Pancreas (tissue), 10 donors: ENCODE results near the gene MS4A6E. TPM values are rescaled to one million over a fixed set of nuclear protein-coding genes. Genes with fewer than 3 reads are reported as not detected.
A peak's percentile ranks its signal among the peaks of the same experiment; 100 is the strongest.

ENCODE experiments used
- ATAC-seq, 4 donors: fragments of 200-7000 bp; cut with Tn5 transposase; one replicate each; pipeline versions ENCODE4 v1.8.0 to v1.9.1; 2020; ENCODE audit warnings: mild to moderate bottlenecking in 4 of 4, moderate library complexity in 4 of 4
- DNase-seq, 6 donors: peaks; one replicate each; pipeline ENCODE4 v3.0.0-alpha.2; 2020
- FAIRE-seq: peaks from 2 replicates; lab custom pipeline; 2012; peaks lifted over from hg19 to GRCh38; lab: Jason Lieb, UNC
- H3K27ac ChIP-seq, 4 donors: fragments of 200-600 bp; sonication (generic); 1 replicate in 3 of 4; 2 replicates in 1 of 4; pipeline versions ENCODE4 v1.5.0 to v1.8.0; 2020
- H3K27me3 ChIP-seq, 4 donors: fragments of 200-600 bp; one replicate each; pipeline ENCODE4 v1.8.0; 2021
- H3K36me3 ChIP-seq, 3 donors: fragments of 200-600 bp; sonication (generic) in 1 of 3; one replicate each; pipeline versions ENCODE4 v1.5.0 to v1.8.0; 2020 to 2021
- H3K4me1 ChIP-seq, 3 donors: fragments of 200-600 bp; one replicate each; pipeline ENCODE4 v1.8.0; 2021
- H3K4me3 ChIP-seq, 4 donors: fragments of 200-600 bp; sonication (generic) in 2 of 4; one replicate each; pipeline versions ENCODE4 v1.5.0 to v1.8.0; 2020 to 2021
- H3K9me3 ChIP-seq, 4 donors: fragments of 200-600 bp; one replicate each; pipeline ENCODE4 v1.8.0; 2021
- CTCF ChIP-seq, 4 donors: fragments of 200-600 bp; sonication (generic) in 3 of 4; IDR thresholded peaks; one replicate each; pipeline versions ENCODE4 v1.5.0 to v1.8.0; 2021; ENCODE audit warnings: antibody characterized with exemption in 4 of 4
- WGBS, 2 donors: extraction: QIAGEN DNeasy Blood & Tissue Kit; methylation state at CpG; one replicate each; pipeline ENCODE4 v1.1.7; 2013; 5-methylcytosine and 5-hydroxymethylcytosine counted together
- intact Hi-C, 3 donors: fragments of 100-400 bp; cut with DNase I; formaldehyde crosslinking; loops; one replicate each; pipeline versions ENCODE4 v1.11.1 to v1.14.2; 2022
- polyA plus RNA-seq, 2 donors: library from polyadenylated mRNA; stranded (reverse); fragments of 200-250 nt; gene quantifications; one replicate each; pipeline ENCODE4 v1.2.3, GENCODE V29; 2013
- total RNA-seq, 6 donors: library from RNA; stranded (reverse); fragmentation: NEBNext Ultra II Directional in 4 of 6; extraction: Animal tissue kit (Norgen Biotek cat#: 25700) in 4 of 6; gene quantifications; one replicate each; pipeline versions ENCODE4 v1.2.1 to v1.2.4, GENCODE V29; 2021 to 2023
- donor health status: healthy with polysubstance abuse.
- donor health status: DM: no; HTN: no; CAD: no; lungs with moderate emphysema.
- donor health status: DM: no; HTN: no; CAD: no.
- donor health status: control.
- donor health status: control.
- donor health status: Bipolar disorder and iron deficiency.
- donor health status: DM: yes; HTN: yes; CAD: no.
- donor health status: DM: no; HTN: no; CAD: no.
- donor health status: DM: no; HTN: no; CAD: no.
- donor health status: DM: yes; HTN: yes; CAD: no.

The MS4A6E gene
- total and polyA plus RNA-seq, 8 donors: not detected

DNA sequence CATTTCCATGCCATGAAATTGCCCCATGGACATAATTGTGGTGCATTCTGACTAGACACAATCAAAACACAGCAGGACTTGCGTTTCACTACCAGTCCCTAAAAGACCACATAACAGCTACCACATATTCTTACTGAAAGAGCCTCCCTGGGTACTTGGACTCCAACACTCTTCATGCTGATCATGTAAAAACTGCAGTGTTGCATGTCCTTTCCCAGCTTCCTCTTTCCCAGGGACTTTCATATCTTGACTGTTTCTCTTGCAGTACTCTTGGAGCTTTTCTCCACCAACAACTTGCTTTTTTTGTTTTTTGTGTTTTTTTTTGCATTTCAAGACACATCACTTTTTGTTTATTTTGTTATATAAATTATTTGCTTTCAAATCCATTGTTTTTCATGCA lies 22.9 kb downstream of the MS4A6E start:
- no peak for DNase-seq
- no peak for FAIRE-seq
- Histone ChIP-seq H3K9me3 (no peaks in the 10 kb centered on the region), H3K4me1 (no peaks in the 10 kb centered on the region), H3K27me3 (no peaks in the 10 kb centered on the region), H3K27ac (no peak overlapping the region), H3K36me3 (no peaks in the 10 kb centered on the region), H3K4me3 (no peak overlapping the region)
- WGBS, 2 donors: 73 to 90% methylated on average over 1 of the region's 1 CpG
- intact Hi-C loops: no loop called here
- no peak for TF ChIP-seq CTCF (IDR thresholded peaks at IDR 0.05)
- ATAC-seq: peak in 1 of 4 donors; percentile 58

GRCh38 chr11:60357771-60358170 lies 30.7 kb downstream of the MS4A6E start:
- TF ChIP-seq CTCF (IDR thresholded peaks at IDR 0.05): no peak
- intact Hi-C loops: no loop called here
- no peak overlapping the region for H3K27ac ChIP-seq
- H3K27me3 ChIP-seq: no peaks in the 10 kb centered on the region
- 22 to 49% methylated on average over 2 of the region's 2 CpGs for WGBS, 2 donors
- no peaks in the 10 kb centered on the region for H3K36me3 ChIP-seq
- H3K9me3 ChIP-seq: no peaks in the 10 kb centered on the region
- H3K4me1 ChIP-seq: no peaks in the 10 kb centered on the region
- H3K4me3 ChIP-seq: no peak overlapping the region
- FAIRE-seq: no peak
- no peak for ATAC-seq
- DNase-seq: no peak

DNA sequence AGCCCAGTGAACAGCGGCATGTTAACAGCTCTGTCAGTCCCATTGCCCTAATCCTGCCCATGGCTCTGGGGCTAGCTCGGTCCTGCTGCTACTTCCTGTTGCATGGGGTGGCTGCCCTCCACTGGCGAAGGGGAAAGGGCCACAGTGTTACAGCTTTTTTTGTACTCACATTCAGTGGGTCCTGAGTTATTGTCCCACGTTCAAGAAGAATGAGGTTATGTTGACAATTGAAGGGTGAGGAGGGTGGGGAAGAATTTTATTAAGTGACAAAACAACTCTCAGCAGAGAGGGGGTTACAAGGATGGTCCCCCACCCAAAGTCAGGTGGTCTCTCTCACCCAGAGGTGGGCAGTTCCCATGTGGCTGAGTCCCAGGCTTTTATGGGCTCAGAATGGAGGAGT lies 33.6 kb downstream of the MS4A6E start:
- no peak overlapping the region for H3K4me3 ChIP-seq
- H3K36me3 ChIP-seq: no peaks in the 10 kb centered on the region
- DNase-seq (no peak), FAIRE-seq (no peak), ATAC-seq (no peak)
- intact Hi-C loops: loop anchor here in 2 of 3 donors (10.0 kb wide), 2 partner anchors 124 to 254 kb away; no protein-coding TSS in a partner anchor
- TF ChIP-seq CTCF (IDR thresholded peaks at IDR 0.05): no peak
- H3K27me3 ChIP-seq: no peaks in the 10 kb centered on the region
- no peaks in the 10 kb centered on the region for H3K4me1 ChIP-seq
- no peaks in the 10 kb centered on the region for H3K9me3 ChIP-seq
- WGBS, 2 donors: 66 to 82% methylated on average over 4 of the region's 4 CpGs
- no peak overlapping the region for H3K27ac ChIP-seq

- Histone ChIP-seq H3K36me3 (no peaks in the 10 kb centered on the region), H3K4me3 (no peak overlapping the region), H3K9me3 (no peaks in the 10 kb centered on the region), H3K27ac (no peak overlapping the region), H3K27me3 (no peaks in the 10 kb centered on the region), H3K4me1 (no peaks in the 10 kb centered on the region)
- TF ChIP-seq CTCF (IDR thresholded peaks at IDR 0.05): no peak
- FAIRE-seq (no peak), ATAC-seq (no peak), DNase-seq (no peak)
- intact Hi-C loops: loop anchor here in 2 of 3 donors (10.0 kb wide), 2 partner anchors 123 to 253 kb away; no protein-coding TSS in a partner anchor
- WGBS, 2 donors: 30 to 31% methylated on average over 1 of the region's 1 CpG
Measured at GRCh38 chr11:60362241-60362640, 35.2 kb downstream of the MS4A6E start.
